H9 (cell line): Measurements from ENCODE around the gene SPTLC1. TPM values are rescaled to one million over a fixed set of nuclear protein-coding genes. Genes with fewer than 3 reads are reported as not detected.
A peak's percentile ranks its signal among the peaks of the same experiment; 100 is the strongest.

Experiments
- DNase-seq: peaks from one replicate; pipeline ENCODE4 v3.0.0-alpha.2; 2017
- H2AFZ ChIP-seq: one replicate; pipeline ENCODE4 v1.6.1; 2013; ENCODE audit warnings: mild to moderate bottlenecking, low read length, control low read depth, moderate library complexity
- H2AK5ac ChIP-seq: 2 replicates; pipeline ENCODE4 v1.6.1; 2013; ENCODE audit warnings: low read length, control low read depth, mixed read lengths; ENCODE audit not compliant: insufficient read length
- H2BK120ac ChIP-seq: one replicate; pipeline ENCODE4 v1.6.1; 2013; ENCODE audit warnings: low read depth, mild to moderate bottlenecking, low read length, control low read depth, inconsistent platforms; ENCODE audit not compliant: poor library complexity, severe bottlenecking
- H2BK12ac ChIP-seq: 2 replicates; pipeline ENCODE4 v1.6.1; 2013; ENCODE audit warnings: low read length, control low read depth, mixed read lengths, low read depth; ENCODE audit not compliant: insufficient read length
- H2BK15ac ChIP-seq: 2 replicates; pipeline ENCODE4 v1.6.1; 2013; ENCODE audit warnings: low read depth, low read length, control low read depth
- H2BK20ac ChIP-seq: one replicate; pipeline ENCODE4 v1.6.1; 2013; ENCODE audit warnings: low read depth, mild to moderate bottlenecking, low read length, control low read depth, inconsistent platforms; ENCODE audit not compliant: poor library complexity, severe bottlenecking
- H2BK5ac ChIP-seq: 2 replicates; pipeline ENCODE4 v1.6.1; 2013; ENCODE audit warnings: low read length, control low read depth, mixed read lengths; ENCODE audit not compliant: insufficient read length
- H3K14ac ChIP-seq: 2 replicates; pipeline ENCODE4 v1.6.1; 2013; ENCODE audit warnings: low read length, control low read depth; ENCODE audit not compliant: insufficient read depth
- H3K18ac ChIP-seq: 2 replicates; pipeline ENCODE4 v1.6.1; 2013; ENCODE audit warnings: low read depth, mild to moderate bottlenecking, mixed read lengths, low read length, control low read depth; ENCODE audit not compliant: insufficient read length
- H3K23ac ChIP-seq: 2 replicates; pipeline ENCODE4 v1.6.1; 2013; ENCODE audit warnings: low read length, control low read depth, mixed read lengths, low read depth; ENCODE audit not compliant: insufficient read length
- H3K23me2 ChIP-seq: 2 replicates; pipeline ENCODE4 v1.6.1; 2013; ENCODE audit warnings: low read depth, mild to moderate bottlenecking, mixed read lengths, low read length, control low read depth; ENCODE audit not compliant: insufficient read length, poor library complexity, severe bottlenecking
- H3K27ac ChIP-seq: 2 replicates; pipeline ENCODE4 v1.5.1; 2013; ENCODE audit warnings: low read length, control low read depth, mixed read lengths, low read depth; ENCODE audit not compliant: insufficient read length
- H3K27me3 ChIP-seq: 2 replicates; pipeline ENCODE4 v1.6.1; 2013; ENCODE audit warnings: low read length, control low read depth, inconsistent platforms; ENCODE audit not compliant: insufficient read depth
- H3K4ac ChIP-seq: 2 replicates; pipeline ENCODE4 v1.6.1; 2013; ENCODE audit warnings: low read depth, mild to moderate bottlenecking, control low read depth, inconsistent platforms, low read length, moderate library complexity
- H3K4me1 ChIP-seq: 2 replicates; pipeline ENCODE4 v1.6.1; 2013; ENCODE audit warnings: low read length, control low read depth, inconsistent platforms; ENCODE audit not compliant: insufficient read depth
- H3K4me2 ChIP-seq: 2 replicates; pipeline ENCODE4 v1.6.1; 2013; ENCODE audit warnings: low read length, control low read depth, mixed read lengths; ENCODE audit not compliant: insufficient read length, insufficient read depth
- H3K56ac ChIP-seq: 2 replicates; pipeline ENCODE4 v1.6.1; 2013; ENCODE audit warnings: low read depth, mild to moderate bottlenecking, mixed read lengths, low read length, control low read depth; ENCODE audit not compliant: insufficient read length
- H3K79me1 ChIP-seq: 2 replicates; pipeline ENCODE4 v1.6.1; 2013; ENCODE audit warnings: low read depth, mild to moderate bottlenecking, moderate library complexity, low read length, control low read depth, inconsistent platforms; ENCODE audit not compliant: insufficient read depth, poor library complexity, severe bottlenecking
- H3K79me2 ChIP-seq: 2 replicates; pipeline ENCODE4 v1.6.1; 2013; ENCODE audit warnings: low read length, control low read depth, inconsistent platforms; ENCODE audit not compliant: insufficient read depth
- H3K9ac ChIP-seq: 2 replicates; pipeline ENCODE4 v1.6.1; 2013; ENCODE audit warnings: low read length, control low read depth, mixed read lengths; ENCODE audit not compliant: insufficient read length; ENCODE audit errors: extremely low read depth
- H3K9me3 ChIP-seq: one replicate; pipeline ENCODE4 v1.6.1; 2013; ENCODE audit warnings: low read depth, low read length, inconsistent platforms; ENCODE audit not compliant: control insufficient read depth
- H3T11ph ChIP-seq: one replicate; pipeline ENCODE4 v1.6.1; 2013; ENCODE audit warnings: mild to moderate bottlenecking, low read length, control low read depth, inconsistent platforms
- H4K20me1 ChIP-seq: one replicate; pipeline ENCODE4 v1.6.1; 2013; ENCODE audit not compliant: control insufficient read depth, insufficient read length, insufficient read depth
- H4K5ac ChIP-seq: 2 replicates; pipeline ENCODE4 v1.6.1; 2013; ENCODE audit warnings: low read depth, mild to moderate bottlenecking, mixed read lengths, low read length, control low read depth; ENCODE audit not compliant: insufficient read length
- H4K8ac ChIP-seq: replicated peaks from 2 replicates; pipeline ENCODE4 v1.6.1; 2013; ENCODE audit warnings: low read length, control low read depth, mixed read lengths, low read depth; ENCODE audit not compliant: insufficient read length
- H4K91ac ChIP-seq: 2 replicates; pipeline ENCODE4 v1.6.1; 2013; ENCODE audit warnings: low read depth, mild to moderate bottlenecking, moderate library complexity, mixed read lengths, low read length, control low read depth; ENCODE audit not compliant: insufficient read length
- H3K27ac Mint-ChIP-seq, 3 experiments: 2 replicates in 2 of 3; 3 replicates in 1 of 3; pipeline ENCODE4 v1.8.0; 2020 to 2021; ENCODE audit warnings: mixed read lengths in 3 of 3, mild to moderate bottlenecking in 1 of 3, moderate library complexity in 1 of 3
- H3K27me3 Mint-ChIP-seq: 2 replicates; pipeline ENCODE4 v1.8.0; 2021; ENCODE audit warnings: low read depth, mild to moderate bottlenecking, moderate library complexity, mixed read lengths
- H3K36me3 Mint-ChIP-seq, 3 experiments: 2 replicates in 2 of 3; 3 replicates in 1 of 3; pipeline ENCODE4 v1.8.0; 2020 to 2021; ENCODE audit warnings: low read depth in 3 of 3, mixed read lengths in 3 of 3; ENCODE audit not compliant: insufficient read depth in 1 of 3
- H3K4me1 Mint-ChIP-seq, 2 experiments: 2 replicates each; pipeline ENCODE4 v1.8.0; 2020; ENCODE audit warnings: mixed read lengths in 2 of 2
- H3K4me3 Mint-ChIP-seq, 2 experiments: 2 replicates in 1 of 2; 3 replicates in 1 of 2; pipeline ENCODE4 v1.8.0; 2020 to 2021; ENCODE audit warnings: mild to moderate bottlenecking in 2 of 2, mixed read lengths in 2 of 2, moderate library complexity in 1 of 2
- H3K9me3 Mint-ChIP-seq, 2 experiments: 2 replicates in 1 of 2; 3 replicates in 1 of 2; pipeline ENCODE4 v1.8.0; 2020; ENCODE audit warnings: mild to moderate bottlenecking in 2 of 2, mixed read lengths in 2 of 2, moderate library complexity in 1 of 2
- CTCF ChIP-seq: fragments of 200-600 bp; sonication (generic); conservative IDR thresholded peaks from 3 replicates; pipeline ENCODE4 v1.8.0; 2021; ENCODE audit warnings: antibody characterized with exemption, mild to moderate bottlenecking
- WGBS: extraction: QIAGEN DNeasy Blood & Tissue Kit; methylation state at CpG from one replicate; pipeline ENCODE4 v1.1.7; 2013; ENCODE audit warnings: missing lambda C conversion rate, low lambda C conversion rate, mixed read lengths; ENCODE audit not compliant: insufficient read length; ENCODE audit errors: extremely low coverage; 5-methylcytosine and 5-hydroxymethylcytosine counted together
- long read RNA-seq: library from polyadenylated mRNA; unstranded; transcript quantifications from one replicate; pipeline ENCODE4 v2.0.0, GENCODE V29; 2020
- total RNA-seq: library from RNA; stranded (reverse); gene quantifications from 2 replicates; pipeline ENCODE4 v1.2.1, GENCODE V29; 2021

The SPTLC1 gene
- 70.5 and 73.5 TPM in 2 replicates for total RNA-seq
- long read RNA-seq, transcript SPTLC1-201 (15 exons, 1,894 nt): major isoform, 496 of 556 reads
- long read RNA-seq, partial matches to known transcripts: 12 of 556 reads
- long read RNA-seq, other reads (novel, unspliced or antisense): 44 of 556 reads

GRCh38 chr9:92115071-92115858, at the start of gene SPTLC1:
SPTLC1 (minus strand) TSS chr9:92115413; CDS start chr9:92115370, 43 bp downstream.
- H2BK20ac ChIP-seq: no peak within 1 kb of the TSS
- H2BK12ac ChIP-seq: no peak within 1 kb of the TSS
- no peak within 1 kb of the TSS for H3T11ph ChIP-seq
- no peaks in the 10 kb centered on the region; the same call in 1 of the 2 replicates for H3K27me3 ChIP-seq
- H3K9me3 ChIP-seq: no peaks in the 10 kb centered on the region
- Mint-ChIP-seq H3K9me3 (no peaks in the 10 kb centered on the region; a peak in 1 of 5 replicates), H3K4me3 (peak within 1 kb of the TSS; percentile 98), H3K27ac (peak within 1 kb of the TSS; percentile 97 to 100 (median 99)), H3K27me3 (no peaks in the 10 kb centered on the region; the same call in 1 of the 2 replicates), H3K36me3 (peaks cover 8 to 25% (median 21%) of the 10 kb centered on the region in 3 experiments; a peak in 6 of 7 replicates), H3K4me1 (peaks cover 0 to 2% of the 10 kb centered on the region in 2 experiments; a peak in 1 of 4 replicates)
- H3K23ac ChIP-seq: no peak within 1 kb of the TSS
- H3K4me2 ChIP-seq: peak within 1 kb of the TSS; percentile 89
- H3K4me1 ChIP-seq: no peaks in the 10 kb centered on the region
- WGBS: no CpG with 5 or more reads among the region's 60 CpGs
- peak within 1 kb of the TSS; percentile 83 for H3K9ac ChIP-seq
- H3K14ac ChIP-seq: peak within 1 kb of the TSS; percentile 93
- H3K27ac ChIP-seq: no peak within 1 kb of the TSS
- H2BK5ac ChIP-seq: no peak within 1 kb of the TSS
- peaks cover 8% of the 10 kb centered on the region; the same call in 1 of the 2 replicates for H3K79me2 ChIP-seq
- H3K18ac ChIP-seq: peak within 1 kb of the TSS; percentile 95
- TF ChIP-seq CTCF: no peak
- H2BK120ac ChIP-seq: no peak within 1 kb of the TSS
- H3K79me1 ChIP-seq: no peaks in the 10 kb centered on the region
- no peak within 1 kb of the TSS for H4K5ac ChIP-seq
- H2BK15ac ChIP-seq: no peak within 1 kb of the TSS
- no peak within 1 kb of the TSS for H2AFZ ChIP-seq
- no peak within 1 kb of the TSS for H3K56ac ChIP-seq
- H4K91ac ChIP-seq: no peak within 1 kb of the TSS
- peaks cover 5% of the 10 kb centered on the region for H3K23me2 ChIP-seq
- H4K20me1 ChIP-seq: no peaks in the 10 kb centered on the region
- peak within 1 kb of the TSS; percentile 74 for H4K8ac ChIP-seq
- H2AK5ac ChIP-seq: no peak within 1 kb of the TSS
- peak; percentile 94 for DNase-seq
- H3K4ac ChIP-seq: no peak within 1 kb of the TSS; the same call in 1 of the 2 replicates
